OCI-LY7 (cell line): ENCODE results near the gene BBOX1. TPM values are rescaled to one million over a fixed set of nuclear protein-coding genes. Genes with fewer than 3 reads are reported as not detected.

Source experiments
- BruUV-seq: library from RNA; stranded (reverse); fragments of 400-500 nt; replicated peaks from 2 replicates; lab custom pipeline; 2021; lab: Mats Ljungman, UMichigan
- CTCF ChIA-PET: fragments of 300-600 bp; sonication (Branson Sonifier 250); formaldehyde crosslinking; loops from one replicate; lab custom pipeline; 2022; ENCODE audit warnings: antibody characterized with exemption; ENCODE audit not compliant: unreplicated experiment; lab: Charles Lee
- POLR2A ChIA-PET: fragments of 300-600 bp; sonication (Branson Sonifier 250); formaldehyde crosslinking; loops from one replicate; lab custom pipeline; 2022; ENCODE audit warnings: antibody characterized with exemption; lab: Charles Lee
- DNase-seq: peaks from one replicate; pipeline ENCODE4 v3.0.0-alpha.2; 2015; ENCODE audit warnings: low spot score
- H2AFZ ChIP-seq: fragments of 200-600 bp; sonication (generic), shearing (Covaris generic); 2 replicates; pipeline ENCODE4 v1.6.1; 2014; ENCODE audit warnings: mild to moderate bottlenecking, antibody characterized with exemption, low read length, moderate library complexity
- H3K27ac ChIP-seq: fragments of 200-600 bp; sonication (generic); 2 replicates; pipeline ENCODE4 v1.5.1; 2014; ENCODE audit warnings: mixed run types, low read depth, mild to moderate bottlenecking, moderate library complexity, low read length, inconsistent platforms; ENCODE audit not compliant: poor library complexity, severe bottlenecking
- H3K36me3 ChIP-seq: fragments of 200-600 bp; sonication (generic); 2 replicates; pipeline ENCODE4 v1.6.1; 2014; ENCODE audit warnings: mild to moderate bottlenecking, antibody characterized with exemption, low read length, moderate library complexity, mixed read lengths; ENCODE audit not compliant: insufficient read depth
- H3K4me1 ChIP-seq: fragments of 200-600 bp; sonication (generic); 2 replicates; pipeline ENCODE4 v1.5.1; 2014; ENCODE audit warnings: mild to moderate bottlenecking, low read length; ENCODE audit not compliant: insufficient read depth, poor library complexity, severe bottlenecking
- H3K4me2 ChIP-seq: fragments of 200-600 bp; sonication (generic); 2 replicates; pipeline ENCODE4 v1.6.1; 2014; ENCODE audit warnings: mild to moderate bottlenecking, low read length
- H3K4me3 ChIP-seq: fragments of 200-600 bp; sonication (generic); 2 replicates; pipeline ENCODE4 v1.5.1; 2014; ENCODE audit warnings: mild to moderate bottlenecking, low read depth, low read length; ENCODE audit not compliant: poor library complexity, severe bottlenecking
- H3K79me2 ChIP-seq: fragments of 200-600 bp; sonication (generic); 2 replicates; pipeline ENCODE4 v1.6.1; 2016; ENCODE audit warnings: low read depth, mild to moderate bottlenecking, low read length, moderate library complexity, mixed read lengths; ENCODE audit not compliant: insufficient read depth
- H3K9me2 ChIP-seq: fragments of 200-600 bp; sonication (generic); 2 replicates; pipeline ENCODE4 v1.6.1; 2016; ENCODE audit warnings: mild to moderate bottlenecking, low read length, mixed read lengths; ENCODE audit not compliant: insufficient read depth
- H3K9me3 ChIP-seq: fragments of 200-600 bp; sonication (generic); 2 replicates; pipeline ENCODE4 v1.6.1; 2014; ENCODE audit warnings: mild to moderate bottlenecking, mixed run types, low read length, mixed read lengths
- H4K20me1 ChIP-seq: fragments of 200-600 bp; sonication (generic); 2 replicates; pipeline ENCODE4 v1.6.1; 2014; ENCODE audit warnings: mild to moderate bottlenecking, antibody characterized with exemption, low read length, moderate library complexity, mixed read lengths; ENCODE audit not compliant: insufficient read depth
- EZH2phosphoT487 ChIP-seq: fragments of 200-600 bp; sonication (generic); IDR thresholded peaks from 2 replicates; pipeline ENCODE4 v1.6.1; 2018; ENCODE audit warnings: low read depth, borderline replicate concordance, mild to moderate bottlenecking, mixed run types, antibody characterized with exemption, low read length, moderate library complexity, mixed read lengths
- intact Hi-C: fragments of 100-400 bp; cut with micrococcal nuclease; formaldehyde crosslinking; loops from one replicate; pipeline ENCODE4 v1.10.0; 2022; ENCODE audit not compliant: unreplicated experiment
- total RNA-seq, 2 experiments: library from RNA; depleted of rRNA in 1 of 2; stranded (reverse); fragments of >200 nt in 1 of 2; shearing (Covaris generic) in 1 of 2; gene quantifications; 2 replicates each; pipeline ENCODE4 v1.2.3, GENCODE V29; 2014 to 2022
- TF ChIP-seq, protein P1 (sequence below): fragments of 200-600 bp; sonication (generic); conservative IDR thresholded peaks from 2 replicates; pipeline ENCODE4 v1.5.1; 2014; ENCODE audit warnings: mild to moderate bottlenecking, antibody characterized with exemption, low read length, moderate library complexity, mixed read lengths

The BBOX1 gene
- total RNA-seq, 2 experiments from 2014 or later: not detected

DNA sequence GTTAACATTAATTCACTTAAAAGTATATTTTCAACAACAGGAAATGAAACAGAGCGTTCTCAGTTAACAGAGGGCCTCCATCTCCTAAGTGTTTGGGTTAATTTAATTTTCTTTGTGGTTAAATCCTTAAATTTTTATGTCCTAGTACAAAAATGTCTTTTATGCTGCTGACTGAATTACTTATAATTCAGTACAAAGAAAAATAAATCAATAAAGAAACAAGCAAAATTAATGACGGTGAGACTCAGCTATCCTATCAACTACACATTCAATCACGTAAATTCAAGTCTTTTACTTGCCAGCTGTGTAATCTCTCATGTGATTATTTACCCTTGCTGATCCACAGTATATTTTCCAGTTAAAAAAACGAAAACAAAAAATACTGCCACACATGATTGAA is 81.4 kb downstream of the BBOX1 start:
- intact Hi-C loops: loop anchor here (10.0 kb wide), 1 partner anchor 367 kb away; no protein-coding TSS in a partner anchor
- no peaks in the 10 kb centered on the region for H3K9me2 ChIP-seq
- POLR2A ChIA-PET: interaction anchor here (0.8 to 1.6 kb wide), 2 partner anchors 13 to 40 kb away, joined by 3 to 6 read pairs; no protein-coding TSS in a partner anchor
- no peaks in the 10 kb centered on the region for H3K36me3 ChIP-seq
- TF ChIP-seq EZH2phosphoT487: no peak
- TF ChIP-seq, protein P1, sequence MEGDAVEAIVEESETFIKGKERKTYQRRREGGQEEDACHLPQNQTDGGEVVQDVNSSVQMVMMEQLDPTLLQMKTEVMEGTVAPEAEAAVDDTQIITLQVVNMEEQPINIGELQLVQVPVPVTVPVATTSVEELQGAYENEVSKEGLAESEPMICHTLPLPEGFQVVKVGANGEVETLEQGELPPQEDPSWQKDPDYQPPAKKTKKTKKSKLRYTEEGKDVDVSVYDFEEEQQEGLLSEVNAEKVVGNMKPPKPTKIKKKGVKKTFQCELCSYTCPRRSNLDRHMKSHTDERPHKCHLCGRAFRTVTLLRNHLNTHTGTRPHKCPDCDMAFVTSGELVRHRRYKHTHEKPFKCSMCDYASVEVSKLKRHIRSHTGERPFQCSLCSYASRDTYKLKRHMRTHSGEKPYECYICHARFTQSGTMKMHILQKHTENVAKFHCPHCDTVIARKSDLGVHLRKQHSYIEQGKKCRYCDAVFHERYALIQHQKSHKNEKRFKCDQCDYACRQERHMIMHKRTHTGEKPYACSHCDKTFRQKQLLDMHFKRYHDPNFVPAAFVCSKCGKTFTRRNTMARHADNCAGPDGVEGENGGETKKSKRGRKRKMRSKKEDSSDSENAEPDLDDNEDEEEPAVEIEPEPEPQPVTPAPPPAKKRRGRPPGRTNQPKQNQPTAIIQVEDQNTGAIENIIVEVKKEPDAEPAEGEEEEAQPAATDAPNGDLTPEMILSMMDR: no peak
- no peak overlapping the region for H3K4me3 ChIP-seq
- no peaks in the 10 kb centered on the region for H3K79me2 ChIP-seq
- no peaks in the 10 kb centered on the region for H3K9me3 ChIP-seq
- H3K27ac ChIP-seq: no peak overlapping the region
- H4K20me1 ChIP-seq: no peaks in the 10 kb centered on the region
- BruUV-seq: no TSS peak
- peak overlapping the region; percentile 23; the same call in 1 of the 2 replicates for H2AFZ ChIP-seq
- H3K4me1 ChIP-seq: no peaks in the 10 kb centered on the region
- CTCF ChIA-PET: no interaction called here
- no peak overlapping the region for H3K4me2 ChIP-seq
- peak; percentile 6 for DNase-seq

DNA sequence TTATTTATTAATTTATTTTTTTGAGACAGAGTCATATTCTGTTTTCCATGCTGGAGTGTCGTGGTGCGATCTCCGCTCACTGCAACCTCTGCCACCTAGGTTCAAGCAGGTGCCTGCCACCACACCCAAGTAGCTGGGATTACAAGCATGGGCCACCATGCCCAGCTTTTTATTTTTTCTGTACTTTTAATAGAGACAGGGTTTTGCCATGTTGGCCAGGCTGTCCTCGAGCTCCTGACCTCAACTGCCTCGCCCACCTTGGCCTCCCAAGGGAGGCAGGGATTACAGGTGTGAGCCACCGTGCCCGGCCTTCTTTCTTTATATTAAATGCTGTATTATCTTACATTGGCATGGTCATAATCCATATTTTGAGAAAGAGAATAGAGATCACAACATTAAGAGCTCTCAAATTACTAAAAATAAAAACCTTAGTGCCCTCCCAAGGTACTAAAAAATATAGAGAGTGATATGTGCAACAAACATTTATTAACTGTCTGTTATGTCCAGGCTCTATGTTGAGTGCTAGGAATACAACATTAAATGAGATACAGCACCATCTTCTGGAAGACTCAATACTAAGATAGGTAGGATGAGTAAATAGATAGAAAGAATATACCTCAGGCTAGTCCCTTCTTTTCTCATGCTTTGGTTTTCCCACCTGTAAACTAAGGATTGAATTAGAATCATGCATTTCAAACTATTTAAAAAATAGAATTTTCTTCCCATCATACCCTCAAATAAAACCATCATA is 84.1 kb downstream of the BBOX1 start:
- Histone ChIP-seq H3K9me2 (no peaks in the 10 kb centered on the region), H4K20me1 (no peaks in the 10 kb centered on the region), H3K4me1 (no peaks in the 10 kb centered on the region), H2AFZ (no peak overlapping the region), H3K27ac (no peak overlapping the region), H3K4me2 (no peak overlapping the region), H3K9me3 (no peaks in the 10 kb centered on the region), H3K36me3 (no peaks in the 10 kb centered on the region), H3K4me3 (no peak overlapping the region), H3K79me2 (no peaks in the 10 kb centered on the region)
- CTCF ChIA-PET: no interaction called here
- peak; percentile 30 for DNase-seq
- TF ChIP-seq EZH2phosphoT487: no peak
- TF ChIP-seq, protein P1: peak; percentile 58
- intact Hi-C loops: loop anchor here (10.0 kb wide), 1 partner anchor 370 kb away; no protein-coding TSS in a partner anchor
- no TSS peak for BruUV-seq
- POLR2A ChIA-PET: interaction anchor here (0.6 to 1.2 kb wide), 2 partner anchors 10 to 344 kb away, joined by 3 to 4 read pairs; no protein-coding TSS in a partner anchor

- POLR2A ChIA-PET: no interaction called here
- no peak for DNase-seq
- H3K27ac ChIP-seq: no peak overlapping the region
- H3K4me2 ChIP-seq: no peak overlapping the region
- H3K4me1 ChIP-seq: no peaks in the 10 kb centered on the region
- H3K9me2 ChIP-seq: no peaks in the 10 kb centered on the region
- H3K9me3 ChIP-seq: no peaks in the 10 kb centered on the region
- CTCF ChIA-PET: no interaction called here
- H4K20me1 ChIP-seq: no peaks in the 10 kb centered on the region
- H3K79me2 ChIP-seq: no peaks in the 10 kb centered on the region
- BruUV-seq: no TSS peak
- H3K36me3 ChIP-seq: no peaks in the 10 kb centered on the region
- TF ChIP-seq EZH2phosphoT487: no peak
- TF ChIP-seq, protein P1: no peak
- no peak overlapping the region for H2AFZ ChIP-seq
- intact Hi-C loops: loop anchor here (10.0 kb wide), 1 partner anchor 375 kb away; no protein-coding TSS in a partner anchor
- H3K4me3 ChIP-seq: no peak overlapping the region
Observed at GRCh38 chr11:27129686-27130085, 89.1 kb downstream of the BBOX1 start.
